GM21528 (cell line): ENCODE data around the gene CDKAL1.
A peak's percentile ranks its signal among the peaks of the same experiment; 100 is the strongest.
"Not testable (repeated sequence)": the region's sequence is repeated elsewhere in the genome, so short reads cannot be mapped to it uniquely, and the experiment has no call there.

Source experiments
- ATAC-seq: cut with Tn5 transposase; IDR thresholded peaks from one replicate; pipeline ENCODE4 v1.9.1; 2021; ENCODE audit warnings: mild to moderate bottlenecking, moderate library complexity; ENCODE audit not compliant: unreplicated experiment, low FRiP score

CDKAL1 gene

DNA sequence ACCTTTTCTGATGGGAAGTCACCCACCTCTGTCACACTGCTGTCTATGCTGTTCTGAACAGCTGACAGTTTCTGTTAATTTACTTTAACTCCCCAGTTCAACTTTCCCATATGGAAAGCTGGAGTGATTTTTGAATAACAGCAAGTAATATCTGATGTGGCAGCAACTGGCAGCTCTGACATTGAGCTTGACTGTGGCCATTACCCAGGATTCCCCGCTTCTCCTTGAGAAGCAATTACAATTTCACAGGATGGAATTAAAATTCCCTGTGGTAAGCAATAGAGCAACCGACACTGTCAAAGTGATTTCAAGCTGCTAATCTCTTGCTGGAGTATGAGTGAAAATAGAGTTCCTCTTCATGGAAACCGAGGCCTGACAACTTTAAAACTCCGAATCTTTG lies 711.2 kb downstream of the CDKAL1 start:
- no peak for ATAC-seq

DNA sequence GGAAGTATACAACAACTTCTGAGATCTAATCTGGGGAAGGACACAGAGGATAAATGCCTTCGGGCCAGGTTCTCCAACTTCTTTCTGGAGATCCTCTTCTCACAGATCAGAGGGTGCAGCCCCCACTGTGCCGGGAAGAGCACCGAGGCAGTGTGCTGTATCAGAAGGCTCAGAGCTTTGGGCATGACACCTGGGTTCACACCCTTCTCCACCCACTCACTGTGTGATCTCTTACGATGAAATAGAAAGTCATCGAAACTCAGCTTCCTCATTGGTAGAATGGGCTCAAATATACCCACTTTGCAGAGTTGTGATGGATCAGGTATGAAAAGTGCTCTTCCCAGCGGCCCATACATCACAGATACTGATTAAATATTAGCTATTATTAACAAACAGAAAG lies 711.8 kb downstream of the CDKAL1 start:
- ATAC-seq: no peak

DNA sequence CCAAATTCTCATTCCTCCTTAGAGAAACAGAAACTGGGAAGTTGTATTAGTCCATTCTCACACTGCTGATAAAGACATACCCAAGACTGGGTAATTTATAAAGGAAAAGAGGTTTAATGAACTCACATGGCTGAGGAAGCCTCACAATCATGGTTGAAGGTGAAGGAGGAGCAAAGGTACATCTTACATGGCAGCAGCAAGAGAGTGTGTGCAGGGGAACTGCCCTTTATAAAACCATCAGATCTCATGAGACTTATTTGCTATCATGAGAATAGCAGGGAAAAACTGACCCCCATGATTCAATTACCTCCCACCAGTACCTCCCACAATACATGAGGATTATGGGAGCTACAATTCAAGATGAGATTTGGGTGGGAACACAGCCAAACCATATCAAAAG lies 720.2 kb downstream of the CDKAL1 start:
- not testable (repeated sequence) for ATAC-seq

DNA sequence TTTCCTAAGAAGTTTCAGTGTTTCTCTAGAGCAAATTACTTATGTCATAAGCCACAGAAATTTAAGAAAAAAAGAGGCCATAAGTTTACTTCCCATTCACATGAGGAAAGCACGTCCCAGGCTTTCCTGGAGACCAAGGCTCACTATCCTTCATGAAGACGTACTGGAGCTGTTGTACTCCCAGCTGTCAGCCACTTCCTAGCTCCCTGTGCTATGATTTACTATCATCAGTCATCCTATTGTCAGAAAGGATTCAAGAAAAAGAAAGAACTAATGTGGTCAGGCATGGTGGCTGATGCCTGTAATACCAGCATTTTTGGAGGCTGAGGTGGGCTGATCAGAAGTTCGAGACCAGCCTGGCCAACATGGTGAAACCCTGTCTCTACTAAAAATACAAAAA lies 721.9 kb downstream of the CDKAL1 start:
- no peak for ATAC-seq

DNA sequence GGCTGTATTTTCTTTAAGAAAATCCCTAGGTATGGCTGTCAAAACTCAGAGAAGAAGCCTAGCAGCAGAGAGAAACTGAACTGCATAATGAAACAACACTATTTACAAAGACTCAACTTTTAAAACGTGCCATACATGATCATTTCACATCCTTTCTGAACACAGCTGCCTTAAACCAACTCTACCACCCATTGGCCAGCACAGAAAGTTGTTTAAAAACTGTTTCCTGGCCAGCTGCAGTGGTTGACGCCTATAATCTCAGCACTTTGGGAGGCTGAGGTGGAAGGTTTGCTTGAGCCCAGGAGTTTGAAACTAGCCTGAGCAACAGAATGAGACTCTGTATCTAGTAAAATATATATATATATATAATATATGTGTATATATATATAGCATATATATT lies 722.9 kb downstream of the CDKAL1 start:
- no peak for ATAC-seq

DNA sequence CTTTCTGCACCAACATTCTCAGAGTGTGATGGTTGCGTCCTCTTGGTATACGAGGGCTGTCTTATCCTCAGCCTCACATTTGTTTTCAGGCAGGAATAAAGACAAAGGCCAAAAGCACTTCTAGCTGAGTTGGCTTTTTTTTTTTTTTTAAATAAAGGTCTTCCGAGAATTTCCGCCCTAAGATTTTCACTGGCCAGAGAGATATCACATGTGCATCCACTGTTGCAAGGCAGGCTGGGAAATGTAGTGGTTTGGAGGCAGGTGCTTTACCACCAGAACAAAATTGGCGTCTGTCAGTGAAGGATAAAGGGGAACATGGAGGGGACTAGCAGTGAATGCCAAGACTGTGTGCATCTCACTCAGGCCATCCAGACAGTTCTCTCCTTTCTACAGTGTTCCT lies 724.4 kb downstream of the CDKAL1 start:
- ATAC-seq: no peak

DNA sequence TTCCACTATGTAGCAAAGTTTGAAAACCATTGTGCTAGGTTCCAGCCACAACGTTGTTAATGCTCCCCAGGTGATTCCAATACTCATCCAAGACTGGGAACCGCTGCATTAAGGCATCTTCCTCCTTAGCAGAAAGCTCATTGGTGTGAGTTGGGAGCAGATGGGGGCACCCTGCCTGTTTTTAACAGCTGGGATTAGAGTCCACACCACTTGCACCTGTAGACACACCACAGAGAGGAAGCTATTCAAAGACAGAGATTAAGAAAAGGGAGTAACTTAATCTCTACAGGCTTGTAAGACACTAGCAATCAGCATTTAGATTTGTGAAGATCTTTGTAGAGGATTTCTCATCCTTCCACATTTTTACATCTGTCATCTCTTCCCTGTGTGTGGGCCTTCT lies 725.4 kb downstream of the CDKAL1 start:
- ATAC-seq: no peak

DNA sequence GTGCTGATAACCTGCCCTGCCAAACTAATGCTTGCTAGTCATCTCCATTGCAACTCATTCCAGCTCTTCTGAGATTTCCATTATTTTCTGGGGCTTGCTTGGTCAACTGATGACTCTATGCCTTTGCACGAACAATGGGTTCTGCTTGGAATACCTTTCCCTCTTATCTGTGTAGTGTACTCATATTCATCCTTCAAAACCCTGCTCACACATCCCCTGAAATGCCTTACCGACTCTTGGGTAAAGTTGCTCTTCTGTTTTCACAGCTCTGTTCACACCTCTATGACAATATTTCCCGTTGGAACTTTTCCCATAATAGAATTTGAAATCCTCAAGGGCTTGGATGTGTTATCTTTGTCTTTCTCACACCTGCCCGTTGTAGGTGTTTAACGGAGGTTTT lies 728.2 kb downstream of the CDKAL1 start:
- ATAC-seq: no peak

DNA sequence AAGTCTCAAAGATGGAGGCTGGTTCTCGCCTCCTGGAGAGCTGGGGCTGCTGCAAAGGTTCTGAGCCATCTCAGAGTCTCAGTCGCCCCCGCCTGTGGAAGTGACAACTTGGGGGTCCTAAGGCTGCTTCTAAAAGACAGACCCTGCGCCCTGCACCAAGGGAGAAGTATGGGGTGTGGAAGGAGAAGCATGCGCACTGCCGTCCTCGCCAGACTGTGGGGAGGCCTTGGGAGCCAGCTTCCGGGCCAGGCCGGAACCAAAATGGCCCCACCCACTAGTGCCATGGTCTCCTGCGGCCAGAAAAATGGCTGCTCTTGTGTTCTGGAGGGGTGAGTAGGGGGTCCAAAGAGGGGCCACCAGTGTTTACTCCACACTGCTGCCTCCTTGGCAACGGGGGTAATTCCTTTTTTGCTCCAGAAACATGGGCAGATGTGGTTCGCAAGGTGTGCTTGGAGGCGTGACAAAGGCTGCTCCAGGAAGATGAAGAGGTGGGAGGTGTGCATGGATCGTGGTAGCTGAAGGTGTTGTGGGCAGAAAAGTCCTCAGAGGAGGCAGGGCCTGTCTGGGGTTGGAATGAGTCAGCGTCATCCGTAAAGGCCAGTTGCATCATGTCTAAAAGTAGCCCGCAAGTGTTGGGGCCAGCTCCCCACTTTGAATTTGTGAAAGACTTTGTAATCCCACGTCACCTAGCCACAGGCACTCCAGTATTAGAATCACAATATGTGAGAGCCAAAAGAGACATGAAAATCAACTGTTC lies 729.5 kb downstream of the CDKAL1 start:
- ATAC-seq: peak; percentile 62

DNA sequence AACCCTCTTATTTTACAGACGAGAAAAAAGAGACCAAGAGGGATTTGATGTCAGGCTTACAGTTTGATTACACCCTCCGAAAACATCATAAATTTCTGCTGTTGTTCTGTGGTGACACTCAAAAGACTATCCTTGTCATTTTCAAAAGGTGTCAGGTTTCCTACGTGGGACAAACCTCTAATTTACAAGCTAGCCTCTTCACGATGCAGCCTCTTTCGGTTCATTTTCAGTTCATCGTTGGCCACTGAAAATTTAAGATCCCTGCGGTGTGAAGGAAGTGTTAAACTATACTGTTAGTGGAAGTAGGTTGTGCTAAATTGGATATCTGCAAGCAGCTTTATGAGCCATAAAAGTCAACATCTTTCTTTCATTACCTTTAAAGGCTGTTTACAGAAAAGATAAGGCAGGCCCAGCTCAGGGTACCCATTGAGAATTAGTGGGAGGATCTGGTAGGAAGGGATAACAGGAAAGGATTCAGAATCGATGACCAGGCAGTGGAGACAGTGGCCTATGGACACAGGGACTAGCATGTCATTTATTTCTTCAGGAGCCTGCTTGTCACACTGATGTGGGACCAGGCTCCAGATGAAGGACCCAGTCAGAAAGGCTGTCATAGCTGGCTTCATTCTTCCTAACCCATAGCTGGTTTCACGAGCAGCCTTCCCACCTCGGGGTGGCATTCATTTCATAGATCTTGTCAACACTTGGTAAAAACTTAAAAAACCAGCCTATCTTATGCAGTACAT lies 730.2 kb downstream of the CDKAL1 start:
- no peak for ATAC-seq

DNA sequence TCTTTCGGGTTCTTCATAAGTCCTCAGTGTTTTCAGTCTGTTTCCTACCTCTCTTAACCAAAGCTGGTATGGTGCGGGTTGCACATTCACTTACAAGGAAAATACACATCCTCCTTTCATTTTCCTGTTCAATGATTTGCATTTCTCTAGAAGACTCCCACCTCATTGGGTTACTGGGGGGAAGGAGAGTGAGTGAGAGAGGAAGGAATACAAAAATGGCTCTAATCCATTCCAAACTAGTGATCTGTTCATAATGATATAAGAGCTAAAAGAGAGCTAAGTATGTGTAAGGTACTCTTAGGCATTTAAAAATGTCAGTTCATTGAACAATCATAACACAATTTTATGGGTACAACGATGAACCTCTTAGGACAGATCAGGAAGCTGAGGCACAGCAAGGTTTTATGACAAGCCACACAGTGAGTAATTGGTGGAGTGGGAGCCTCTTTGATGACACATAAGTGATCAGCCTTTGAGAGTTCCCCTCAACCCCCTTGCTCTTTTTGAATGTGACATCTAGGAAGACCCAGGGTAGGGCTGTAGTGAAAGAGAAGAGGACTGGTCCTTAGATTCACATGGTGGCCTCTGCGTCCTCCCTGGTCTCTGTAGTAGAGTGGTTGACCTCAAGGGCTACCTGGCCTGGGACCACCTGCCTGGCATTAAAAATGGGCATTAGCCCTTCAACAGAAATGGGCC lies 730.9 kb downstream of the CDKAL1 start:
- no peak for ATAC-seq

DNA sequence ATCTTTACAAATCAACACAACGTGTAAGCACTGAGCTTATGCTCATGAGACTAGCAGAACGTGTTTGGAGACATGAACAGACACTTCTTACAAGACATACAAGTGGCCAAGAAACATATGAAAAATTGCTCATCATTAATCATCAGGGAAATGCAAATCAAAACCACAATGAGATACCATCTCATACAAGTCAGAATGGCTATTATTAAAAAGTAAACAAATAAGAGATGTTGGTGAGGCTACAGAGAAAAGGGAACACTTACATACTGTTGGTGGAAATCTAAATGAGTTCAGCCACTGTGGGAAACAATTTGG lies 731.4 kb downstream of the CDKAL1 start:
- ATAC-seq: no peak

DNA sequence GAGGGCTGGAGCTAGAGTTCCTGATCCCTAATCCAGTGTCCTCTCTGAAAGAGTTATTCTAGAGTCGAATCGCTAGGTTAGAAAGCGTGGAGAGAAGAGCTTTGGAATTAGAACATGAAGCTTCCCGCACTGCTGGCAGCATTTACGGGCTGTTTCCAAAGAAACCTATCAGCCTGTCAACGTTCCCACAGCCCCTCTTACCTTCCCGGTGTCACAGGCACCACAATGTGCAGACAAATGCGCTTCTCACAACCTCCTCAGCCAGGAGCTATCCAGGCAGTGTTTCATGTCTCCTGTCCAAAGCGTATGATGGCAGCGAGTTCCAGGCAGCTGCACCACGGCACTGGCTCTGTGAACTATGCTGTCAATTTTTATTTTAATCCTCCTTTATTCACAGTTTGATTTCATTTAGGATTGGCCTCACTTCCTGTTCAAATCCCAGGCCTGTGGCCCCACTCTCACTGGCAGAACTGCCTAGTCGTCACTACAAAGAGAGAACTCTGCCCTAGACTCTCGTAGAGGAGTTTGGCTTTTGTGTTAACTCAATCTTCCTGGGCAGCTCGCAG lies 736.5 kb downstream of the CDKAL1 start:
- no peak for ATAC-seq

DNA sequence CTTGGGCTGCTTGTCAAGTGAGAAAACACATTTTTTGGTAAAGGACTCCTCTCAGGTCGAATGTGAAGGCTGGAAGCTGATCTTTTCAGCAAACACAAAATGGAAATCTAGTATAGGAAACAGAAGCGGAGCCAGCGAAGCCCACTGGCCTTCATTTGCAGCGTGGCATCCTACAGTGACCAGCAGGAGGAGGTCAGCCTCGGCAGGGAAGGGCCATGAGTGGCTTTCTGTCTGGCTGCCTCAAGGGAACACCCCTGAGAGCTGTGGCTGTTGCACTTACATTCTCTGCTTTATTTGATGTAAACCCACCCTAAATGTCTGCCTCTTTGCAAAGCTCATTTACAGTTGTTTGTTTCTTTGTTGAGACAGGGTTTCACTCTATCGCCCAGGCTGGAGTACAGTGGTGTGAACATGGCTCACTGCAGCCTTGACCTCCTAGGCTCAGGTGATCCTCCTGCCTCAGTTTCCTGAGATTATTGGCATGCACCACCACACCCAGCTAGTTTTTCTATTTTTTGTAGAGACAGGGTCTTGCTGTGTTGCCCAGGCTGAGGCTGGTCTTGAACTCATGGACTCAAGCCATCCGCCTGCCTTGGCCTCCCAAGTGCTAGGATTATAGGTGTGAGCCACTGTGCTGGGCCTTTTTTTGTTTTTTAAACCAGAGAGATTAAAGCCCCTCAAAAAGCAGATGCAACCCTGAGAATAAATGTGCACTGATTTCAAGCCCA lies 737.3 kb downstream of the CDKAL1 start:
- no peak for ATAC-seq

DNA sequence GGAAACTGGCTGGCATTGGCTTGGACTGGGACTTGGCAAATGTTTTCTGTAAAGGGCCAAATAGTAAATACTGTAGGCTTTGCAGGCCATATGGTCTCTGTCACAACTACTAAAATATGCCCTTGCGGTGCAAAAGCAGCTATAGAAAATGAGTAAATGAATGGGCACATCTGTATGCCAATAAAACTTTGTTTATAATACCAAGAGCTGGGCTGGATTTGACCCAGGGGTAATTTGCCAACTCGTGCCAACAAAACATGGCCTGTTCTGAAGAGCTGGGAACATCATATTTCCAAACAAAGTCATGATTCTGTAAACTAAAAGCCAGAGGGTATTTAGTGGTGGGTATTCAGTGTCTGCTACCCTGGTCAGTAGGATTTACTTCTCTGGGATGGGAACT lies 739.2 kb downstream of the CDKAL1 start:
- no peak for ATAC-seq

DNA sequence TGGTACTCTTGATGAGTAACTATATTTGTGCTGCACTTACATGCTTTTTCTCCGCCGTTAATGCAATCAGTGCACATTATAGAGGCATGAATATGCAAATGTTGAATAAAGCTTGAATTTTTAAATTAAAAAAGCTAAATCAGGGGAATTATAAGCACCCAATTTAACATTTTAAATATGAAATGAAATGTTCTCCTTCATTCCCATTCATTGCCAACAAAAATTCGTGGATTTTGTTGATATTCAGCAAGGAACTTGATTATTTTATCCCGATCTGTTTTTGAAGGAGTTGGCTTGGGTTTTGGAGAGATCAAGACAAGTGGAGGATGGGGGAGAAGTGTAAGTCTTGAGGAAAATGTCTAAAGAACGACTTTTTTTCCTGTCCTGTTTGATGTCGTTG lies 740.6 kb downstream of the CDKAL1 start:
- no peak for ATAC-seq

DNA sequence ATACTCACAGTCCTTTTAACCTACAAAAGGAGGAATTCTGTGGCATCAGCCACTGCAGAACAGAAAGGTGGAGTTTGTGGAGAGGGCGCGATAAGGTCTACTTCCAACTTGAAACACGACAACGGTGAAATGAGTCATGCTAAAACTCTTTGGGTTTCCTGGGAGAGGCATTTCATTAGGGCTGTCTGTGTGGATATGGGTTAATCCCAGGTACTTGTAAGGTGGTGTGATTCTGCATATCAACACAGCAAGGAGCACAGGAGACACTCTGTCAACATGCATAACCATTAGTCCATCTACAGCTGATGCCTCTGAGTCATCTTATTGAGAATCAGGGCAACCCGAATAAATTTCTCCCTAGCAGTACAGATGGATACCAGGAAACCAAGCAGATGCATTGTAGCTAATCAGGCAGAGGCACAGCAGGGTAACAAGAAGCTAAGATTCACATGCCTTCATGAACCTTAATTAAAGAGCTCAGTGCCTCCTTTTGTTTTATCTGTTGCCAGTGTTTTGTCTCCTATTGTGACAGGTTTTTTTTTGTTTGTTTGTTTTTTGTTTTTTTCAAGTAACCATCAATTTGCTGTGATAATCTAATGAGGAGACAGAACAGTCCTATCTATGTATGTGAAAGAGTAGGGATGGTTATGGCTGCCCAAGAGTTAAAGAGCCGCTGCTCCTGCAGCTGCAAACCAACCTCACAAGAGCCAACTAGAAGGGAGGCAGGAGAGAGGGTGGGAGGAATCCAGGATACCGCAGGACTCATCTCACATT lies 743.5 kb downstream of the CDKAL1 start:
- no peak for ATAC-seq

DNA sequence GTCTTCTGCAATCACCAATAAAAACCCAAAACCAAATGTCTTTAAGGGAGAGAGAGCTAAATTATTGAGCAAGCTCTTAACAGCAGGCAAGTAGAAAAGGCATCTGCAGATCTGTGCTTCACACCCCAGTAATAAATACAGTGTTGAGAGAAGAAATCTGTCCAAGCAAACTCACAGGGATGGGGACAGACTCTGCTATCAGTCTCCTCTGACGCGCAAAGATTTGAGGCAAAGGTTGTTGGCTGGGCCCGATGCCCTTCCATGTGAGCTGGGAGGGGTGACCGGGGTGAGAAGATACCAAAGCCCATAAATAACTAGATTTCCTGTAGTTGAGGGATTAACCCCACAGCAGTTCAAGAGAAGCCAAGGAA lies 744.1 kb downstream of the CDKAL1 start:
- ATAC-seq: no peak

DNA sequence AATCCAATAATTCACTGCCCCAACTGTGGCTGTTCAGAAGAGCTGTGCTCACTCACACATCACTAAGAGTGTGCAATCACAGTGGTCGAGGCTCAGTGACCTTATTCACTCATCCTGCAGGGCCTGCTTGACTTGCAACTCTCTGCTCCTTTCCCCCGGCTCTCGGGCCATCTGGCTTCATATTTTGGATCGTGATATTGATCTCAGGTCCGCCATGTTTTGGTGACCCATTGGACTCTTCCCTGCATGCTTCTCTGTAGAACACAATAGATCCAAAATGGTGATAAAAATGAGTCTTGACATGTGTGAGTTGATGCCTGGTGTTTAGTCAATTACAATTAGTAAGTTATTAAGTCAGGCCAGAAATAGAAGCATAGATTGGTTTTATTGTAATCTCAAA lies 745.4 kb downstream of the CDKAL1 start:
- ATAC-seq: no peak

DNA sequence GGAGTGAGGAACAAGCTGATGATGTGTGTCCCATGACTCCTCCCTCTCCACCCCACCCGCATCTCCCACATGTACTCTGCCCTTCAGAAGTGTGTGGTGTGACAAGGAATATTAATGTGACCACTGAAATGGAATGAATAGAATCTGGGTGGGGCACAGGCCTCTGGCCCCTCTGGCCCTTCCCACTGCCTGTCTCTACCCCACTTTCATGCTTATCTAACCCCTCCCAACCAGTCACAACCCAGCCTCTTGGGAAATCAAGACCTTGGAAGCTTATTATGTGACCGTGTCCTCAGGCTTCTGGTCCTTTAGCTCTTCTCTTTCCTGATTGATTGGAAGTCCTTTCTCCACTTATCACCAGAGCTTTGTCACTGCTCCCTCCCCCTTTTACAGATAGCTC lies 747.1 kb downstream of the CDKAL1 start:
- ATAC-seq: no peak
